GM20000 (cell line): ENCODE results near the gene WDR53.
"Not testable (repeated sequence)": the region's sequence is repeated elsewhere in the genome, so short reads cannot be mapped to it uniquely, and the experiment has no call there.

Experiments
- DNase-seq: peaks from one replicate; pipeline ENCODE4 v3.0.0; 2012; ENCODE audit warnings: low spot score
- CTCF ChIP-seq: IDR thresholded peaks from 2 replicates; pipeline ENCODE4 v1.5.1; 2012; ENCODE audit warnings: mild to moderate bottlenecking, control low read depth; ENCODE audit errors: extremely low read depth, missing control alignments

WDR53 gene

GRCh38 chr3:196514350-196514716 is 54.0 kb downstream of the WDR53 start:
- no peak for TF ChIP-seq CTCF
- no peak for DNase-seq

- DNase-seq, result no peak
- no peak for TF ChIP-seq CTCF
These were observed 54.5 kb downstream of the WDR53 start for GRCh38 chr3:196513697-196514349.

GRCh38 chr3:196511646-196512425 is 56.5 kb downstream of the WDR53 start:
- DNase-seq, result not testable (repeated sequence)

GRCh38 chr3:196511108-196511507 is 57.2 kb downstream of the WDR53 start:
- not testable (repeated sequence) for DNase-seq

- no peak for DNase-seq
- no peak for TF ChIP-seq CTCF
These were observed 61.7 kb downstream of the WDR53 start for GRCh38 chr3:196506687-196507086.

GRCh38 chr3:196504556-196504955 is 63.8 kb downstream of the WDR53 start:
- no peak for DNase-seq
- TF ChIP-seq CTCF, result no peak
